HG02623 (cell line): ENCODE results near the gene XG.
"Not testable (repeated sequence)": the region's sequence is repeated elsewhere in the genome, so short reads cannot be mapped to it uniquely, and the experiment has no call there.

ENCODE experiments used
- ATAC-seq: cut with Tn5 transposase; IDR thresholded peaks from one replicate; pipeline ENCODE4 v1.9.1; 2021; ENCODE audit warnings: moderate library complexity; ENCODE audit not compliant: unreplicated experiment

XG gene

DNA sequence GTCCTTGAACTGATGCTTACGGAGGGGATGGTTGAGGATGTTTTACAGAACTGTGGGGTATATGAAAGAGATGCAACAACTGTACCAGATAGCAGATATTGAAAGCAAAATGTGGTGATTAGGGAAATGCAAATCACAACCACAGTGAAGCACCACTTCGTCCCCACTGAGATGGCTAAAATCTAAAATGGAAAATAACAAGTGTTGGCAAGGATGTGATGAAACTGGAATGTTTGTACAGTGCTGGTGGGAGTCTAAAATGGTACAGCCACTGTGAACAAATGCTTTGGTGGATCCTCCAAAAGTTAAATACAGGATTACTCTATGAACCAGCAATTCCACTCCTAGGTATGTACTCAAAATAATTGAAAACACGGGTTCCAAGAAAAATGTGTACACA is 22.9 kb downstream of the XG start:
- no peak for ATAC-seq

DNA sequence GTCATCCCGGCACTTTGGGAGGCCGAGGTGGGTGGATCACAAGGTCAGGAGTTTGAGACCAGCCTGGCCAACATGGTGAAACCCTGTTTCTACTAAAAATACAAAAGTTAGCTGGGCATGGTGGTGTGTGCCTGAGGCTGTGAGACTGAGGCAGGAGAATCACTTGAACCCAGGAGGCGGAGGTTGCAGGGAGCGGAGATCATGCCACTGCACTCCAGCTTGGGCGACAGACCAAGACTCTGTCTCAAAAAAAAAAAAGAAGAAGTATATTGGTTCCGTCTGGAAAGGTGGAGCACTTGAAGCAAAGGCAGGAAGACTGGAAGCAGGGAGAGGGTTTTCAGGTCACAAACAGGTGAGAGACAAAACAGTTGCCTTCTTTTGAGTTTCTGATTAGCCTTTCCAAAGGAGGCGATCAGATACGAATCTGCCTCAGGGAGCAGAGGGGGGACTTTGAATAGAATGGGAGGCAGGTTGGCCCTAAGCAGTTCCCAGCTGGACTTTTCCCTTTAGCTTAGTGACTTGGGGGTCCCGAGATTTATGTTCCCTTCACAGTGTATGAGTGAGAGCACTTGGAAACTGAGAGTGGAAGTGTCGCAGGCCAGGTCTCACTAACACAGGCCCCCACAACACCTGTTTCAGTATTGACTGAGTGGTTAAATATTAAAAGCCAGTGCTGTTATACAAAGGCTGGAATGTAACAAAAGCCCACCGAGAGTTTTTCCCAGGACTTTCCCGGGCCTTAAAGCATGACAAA is 28.8 kb downstream of the XG start:
- ATAC-seq: not testable (repeated sequence)

GRCh38 chrX:2781226-2781571 is 29.4 kb downstream of the XG start:
- ATAC-seq: no peak

DNA sequence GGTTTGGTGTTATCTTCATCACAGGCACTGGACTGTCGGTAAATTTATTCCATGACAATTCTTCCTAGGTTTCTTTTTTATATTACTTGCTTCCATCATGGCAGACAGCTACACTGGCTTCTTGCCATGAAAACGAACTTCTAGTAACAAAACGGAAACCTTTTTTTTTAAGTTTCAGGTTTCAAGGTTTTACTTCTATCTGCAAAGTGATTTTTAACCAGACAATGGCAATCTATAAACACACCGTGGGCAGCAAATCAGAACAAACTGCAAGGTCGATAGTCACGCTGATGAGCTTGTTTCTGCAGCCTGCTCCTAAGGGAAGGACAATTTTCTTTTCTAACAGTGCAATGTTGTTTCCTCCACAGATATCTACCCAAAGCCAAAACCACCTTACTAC is 29.9 kb downstream of the XG start:
- no peak for ATAC-seq

- ATAC-seq: no peak
These were observed 30.3 kb downstream of the XG start for GRCh38 chrX:2782171-2782570.

- no peak for ATAC-seq
These were observed 30.9 kb downstream of the XG start for GRCh38 chrX:2782778-2783177.

DNA sequence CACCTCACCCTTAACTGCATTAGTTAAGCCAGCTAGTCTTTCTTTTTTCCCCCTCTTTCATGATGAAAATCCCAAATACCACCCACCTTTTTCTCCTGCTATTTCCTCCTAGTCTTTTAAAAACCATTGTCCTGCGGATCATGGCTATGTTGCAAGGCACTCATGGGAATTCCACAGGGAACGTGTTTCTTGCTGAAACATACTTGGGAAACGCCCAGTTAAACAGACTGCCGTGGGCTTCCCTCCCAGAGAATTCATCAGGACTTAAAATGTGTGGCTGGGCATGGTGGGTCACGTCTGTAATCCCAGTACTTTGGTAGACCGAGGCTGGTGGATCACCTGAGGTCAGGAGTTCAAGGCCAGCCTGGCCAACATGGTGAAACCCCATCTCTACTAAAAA is 32.2 kb downstream of the XG start:
- no peak for ATAC-seq

DNA sequence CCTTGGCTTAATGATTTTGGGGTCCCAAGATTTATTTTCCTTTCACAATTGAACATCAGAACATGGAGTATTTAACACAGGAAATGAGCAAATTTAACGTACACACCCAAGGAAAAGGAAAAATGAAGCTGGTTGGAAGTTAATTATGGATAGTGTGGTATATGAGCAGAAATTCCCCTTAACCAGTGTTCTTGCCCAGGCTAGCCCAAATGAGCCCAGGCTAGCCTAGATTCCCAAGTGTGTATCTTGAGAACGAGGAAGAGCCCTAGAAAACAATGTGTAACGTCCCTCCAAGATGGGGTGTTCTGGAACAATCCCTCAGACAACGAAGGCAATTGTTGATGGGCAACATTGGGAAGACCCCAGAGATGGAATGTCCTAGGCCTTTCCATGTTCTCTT is 33.7 kb downstream of the XG start:
- no peak for ATAC-seq

DNA sequence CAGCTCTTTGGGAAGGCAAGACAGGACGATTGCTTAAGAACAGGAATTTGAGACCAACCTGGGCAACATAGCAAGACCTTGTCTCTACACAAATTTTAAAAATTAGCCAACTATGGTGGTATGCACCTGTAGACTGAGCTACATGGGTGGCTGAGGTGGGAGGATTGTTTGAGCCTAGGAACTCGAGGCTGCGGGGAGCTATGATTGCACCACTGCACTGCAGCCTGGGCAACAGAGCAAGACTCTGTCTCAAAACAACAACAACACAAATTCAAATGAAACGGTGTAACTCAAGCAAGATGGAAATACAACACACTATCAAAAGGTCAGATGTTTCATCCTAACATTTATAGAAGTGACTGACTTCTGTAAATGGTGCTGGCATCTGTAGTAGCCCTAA is 37.1 kb downstream of the XG start:
- no peak for ATAC-seq

DNA sequence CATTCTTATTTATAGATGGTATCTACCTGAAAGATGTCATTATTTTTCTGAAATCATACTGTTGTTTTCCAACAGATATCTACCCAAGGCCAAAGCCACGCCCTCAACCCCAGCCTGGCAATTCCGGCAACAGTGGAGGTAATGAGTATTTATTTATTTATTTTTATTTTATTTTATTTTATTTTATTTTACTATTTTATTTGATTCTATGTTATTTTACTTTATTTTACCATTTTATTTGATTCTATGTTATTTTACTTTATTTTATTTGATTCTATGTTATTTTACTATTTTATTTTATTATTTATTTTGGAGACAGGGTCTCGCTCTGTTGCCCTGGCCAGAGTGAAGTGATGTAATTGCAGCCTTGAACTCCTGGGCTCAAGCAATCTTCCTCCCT is 37.7 kb downstream of the XG start:
- ATAC-seq: no peak

GRCh38 chrX:2793752-2794151 is 41.9 kb downstream of the XG start:
- no peak for ATAC-seq

GRCh38 chrX:2794336-2794735 is 42.5 kb downstream of the XG start:
- no peak for ATAC-seq

DNA sequence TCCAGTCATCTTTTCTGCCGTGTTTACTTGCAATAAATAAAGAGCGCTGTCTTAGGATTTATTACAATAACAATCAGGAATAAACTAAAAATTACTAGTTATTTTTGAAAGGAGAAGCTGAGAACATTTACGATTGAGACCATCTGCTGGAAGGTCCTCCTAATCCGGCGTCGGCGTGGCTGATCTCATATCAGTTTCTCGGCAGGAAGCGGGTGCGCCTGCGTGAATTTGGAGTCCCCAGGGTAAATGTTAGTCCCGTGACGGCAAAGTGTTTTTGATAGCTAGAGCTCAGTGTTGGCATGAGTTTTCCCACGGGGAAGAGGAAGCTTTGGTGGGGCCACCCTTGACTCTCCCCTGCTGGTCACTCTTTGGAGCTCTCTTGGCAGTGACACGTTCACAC is 45.0 kb downstream of the XG start:
- not testable (repeated sequence) for ATAC-seq

- no peak for ATAC-seq
These were observed 47.5 kb downstream of the XG start for GRCh38 chrX:2799369-2799768.

DNA sequence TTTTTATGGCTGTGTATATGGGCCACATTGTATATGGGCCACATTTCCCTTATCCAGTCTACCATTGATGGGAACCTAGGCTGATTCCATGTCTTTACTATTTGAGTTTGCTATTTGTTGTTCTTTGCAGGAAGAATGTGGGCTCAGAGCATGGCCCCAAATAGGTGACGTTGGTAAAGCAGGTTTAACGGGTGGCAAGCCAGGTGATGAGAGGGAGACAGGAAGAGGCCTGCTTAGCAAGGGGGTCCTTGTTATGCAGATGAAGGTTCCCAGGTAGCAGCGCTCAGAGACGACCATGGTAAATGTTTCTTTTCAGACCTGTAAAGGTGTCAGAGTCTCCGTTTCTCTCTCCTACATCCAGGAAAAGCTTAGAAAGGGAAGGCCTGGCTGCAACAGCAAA is 48.1 kb downstream of the XG start:
- not testable (repeated sequence) for ATAC-seq

DNA sequence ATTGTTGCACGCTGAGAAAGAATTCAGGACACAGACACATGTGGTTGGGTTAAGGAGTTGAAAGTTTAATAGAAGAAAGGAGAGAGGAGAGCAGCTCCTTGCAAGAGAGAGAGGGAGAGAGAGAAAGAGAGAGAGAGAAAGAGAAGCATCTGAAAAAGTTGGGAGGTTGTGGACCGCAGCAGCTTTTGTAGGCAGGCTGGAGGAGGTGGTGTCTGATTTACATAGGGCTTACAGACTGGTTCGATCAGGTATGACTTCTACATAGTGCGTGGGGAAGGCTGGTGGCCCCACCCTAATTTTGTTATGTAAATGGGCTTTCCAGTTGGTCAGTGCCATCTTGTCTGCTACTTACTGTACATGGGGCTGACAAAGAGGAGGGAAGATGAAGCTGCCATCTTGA is 49.4 kb downstream of the XG start:
- no peak for ATAC-seq

DNA sequence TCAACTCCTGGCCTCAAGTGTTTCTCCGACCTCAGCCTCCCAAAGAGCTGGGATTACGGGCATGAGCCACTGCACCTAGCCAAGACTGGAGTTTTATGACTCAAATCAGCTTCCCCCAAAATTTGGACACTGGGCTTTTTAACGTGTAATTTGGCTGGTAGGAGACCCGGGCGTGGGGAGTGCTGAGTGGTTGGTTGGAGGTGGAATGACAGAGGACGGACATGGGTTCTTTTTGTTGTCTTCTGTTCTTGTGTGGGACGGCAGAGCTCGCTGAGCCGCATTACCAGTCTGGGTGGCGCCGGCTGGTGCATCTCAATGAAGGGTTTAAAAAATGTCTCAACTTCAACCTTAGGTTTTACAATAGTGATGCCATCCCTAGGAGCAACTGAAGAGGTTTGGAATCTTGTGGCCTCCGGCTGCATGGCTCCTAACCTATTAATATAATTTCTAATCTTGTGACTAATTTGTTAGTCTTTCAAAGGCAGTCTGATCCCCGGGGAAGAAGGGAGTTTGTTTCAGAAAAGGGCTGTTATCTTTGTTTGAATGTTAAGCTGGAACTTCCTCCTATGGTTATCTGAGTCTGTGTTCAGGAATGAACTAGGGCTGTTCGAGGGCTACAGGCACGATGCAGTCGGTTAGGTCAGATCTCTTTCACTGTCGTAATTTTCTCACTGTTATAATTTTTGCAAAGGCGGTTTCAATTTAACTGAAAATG is 50.7 kb downstream of the XG start:
- not testable (repeated sequence) for ATAC-seq

DNA sequence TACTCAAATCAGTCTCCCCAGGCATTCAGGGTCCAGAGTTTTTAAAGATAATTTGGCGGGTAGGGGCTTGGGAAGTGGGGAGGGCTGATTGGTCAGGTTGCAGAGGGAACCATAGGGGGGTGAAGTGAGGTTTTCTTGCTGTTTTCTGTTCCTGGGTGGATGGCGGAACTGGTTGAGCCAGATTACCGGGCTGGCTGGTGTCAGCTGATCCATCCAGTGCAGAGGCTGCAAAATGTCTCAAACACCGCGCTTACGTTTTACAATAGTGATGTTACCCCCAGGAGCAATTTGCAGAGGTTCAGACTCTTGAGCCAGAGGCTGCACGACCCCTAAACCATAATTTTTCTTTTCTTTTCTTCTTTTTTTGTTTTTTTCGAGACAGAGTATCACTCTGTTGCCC is 51.6 kb downstream of the XG start:
- not testable (repeated sequence) for ATAC-seq

DNA sequence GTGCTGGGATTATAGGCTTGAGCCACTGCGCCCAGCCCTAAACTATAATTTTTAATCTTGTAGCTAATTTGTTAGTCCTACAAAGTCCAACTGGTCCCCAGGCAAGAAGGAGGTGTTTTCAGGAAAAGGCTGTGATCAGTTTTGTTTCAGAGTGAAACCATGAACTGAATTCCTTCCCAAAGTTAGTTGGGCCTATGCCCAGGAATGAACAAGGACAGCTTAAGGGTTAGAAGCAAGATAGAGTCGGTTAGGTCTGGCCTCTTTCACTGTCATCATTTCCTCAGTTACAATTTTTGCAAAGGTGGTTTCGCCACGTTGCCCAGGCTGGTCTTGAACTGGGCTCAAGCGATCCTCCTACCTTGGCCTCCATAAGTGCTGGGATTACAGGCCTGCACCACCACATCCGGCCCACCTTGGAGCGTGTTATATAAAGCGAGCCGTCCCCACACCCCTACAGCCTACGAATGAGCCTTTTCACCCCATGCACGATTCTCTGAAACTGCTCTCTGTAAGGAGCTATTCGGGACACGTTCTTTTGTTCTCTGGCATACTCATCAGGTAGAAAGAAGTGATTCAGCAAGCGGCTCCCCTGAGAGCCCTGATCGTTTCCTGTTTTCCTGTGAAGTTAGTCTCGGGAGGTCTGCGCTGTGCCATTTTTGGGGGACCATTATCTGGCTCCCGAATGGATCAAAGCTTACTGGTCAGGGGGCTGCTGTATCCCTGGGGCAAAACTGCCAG is 52.4 kb downstream of the XG start:
- not testable (repeated sequence) for ATAC-seq

- not testable (repeated sequence) for ATAC-seq
These were observed 53.0 kb downstream of the XG start for GRCh38 chrX:2804858-2805257.

GRCh38 chrX:2811271-2811670 is 59.4 kb downstream of the XG start:
- no peak for ATAC-seq
